HG03108 (cell line): ENCODE data around the gene SPATA2L.

Experiments used
- ATAC-seq: cut with Tn5 transposase; IDR thresholded peaks from one replicate; pipeline ENCODE4 v1.9.1; 2021; ENCODE audit warnings: moderate library complexity; ENCODE audit not compliant: unreplicated experiment

Gene SPATA2L, protein sequence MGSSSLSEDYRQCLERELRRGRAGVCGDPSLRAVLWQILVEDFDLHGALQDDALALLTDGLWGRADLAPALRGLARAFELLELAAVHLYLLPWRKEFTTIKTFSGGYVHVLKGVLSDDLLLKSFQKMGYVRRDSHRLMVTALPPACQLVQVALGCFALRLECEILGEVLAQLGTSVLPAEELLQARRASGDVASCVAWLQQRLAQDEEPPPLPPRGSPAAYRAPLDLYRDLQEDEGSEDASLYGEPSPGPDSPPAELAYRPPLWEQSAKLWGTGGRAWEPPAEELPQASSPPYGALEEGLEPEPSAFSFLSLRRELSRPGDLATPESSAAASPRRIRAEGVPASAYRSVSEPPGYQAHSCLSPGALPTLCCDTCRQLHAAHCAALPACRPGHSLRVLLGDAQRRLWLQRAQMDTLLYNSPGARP

DNA sequence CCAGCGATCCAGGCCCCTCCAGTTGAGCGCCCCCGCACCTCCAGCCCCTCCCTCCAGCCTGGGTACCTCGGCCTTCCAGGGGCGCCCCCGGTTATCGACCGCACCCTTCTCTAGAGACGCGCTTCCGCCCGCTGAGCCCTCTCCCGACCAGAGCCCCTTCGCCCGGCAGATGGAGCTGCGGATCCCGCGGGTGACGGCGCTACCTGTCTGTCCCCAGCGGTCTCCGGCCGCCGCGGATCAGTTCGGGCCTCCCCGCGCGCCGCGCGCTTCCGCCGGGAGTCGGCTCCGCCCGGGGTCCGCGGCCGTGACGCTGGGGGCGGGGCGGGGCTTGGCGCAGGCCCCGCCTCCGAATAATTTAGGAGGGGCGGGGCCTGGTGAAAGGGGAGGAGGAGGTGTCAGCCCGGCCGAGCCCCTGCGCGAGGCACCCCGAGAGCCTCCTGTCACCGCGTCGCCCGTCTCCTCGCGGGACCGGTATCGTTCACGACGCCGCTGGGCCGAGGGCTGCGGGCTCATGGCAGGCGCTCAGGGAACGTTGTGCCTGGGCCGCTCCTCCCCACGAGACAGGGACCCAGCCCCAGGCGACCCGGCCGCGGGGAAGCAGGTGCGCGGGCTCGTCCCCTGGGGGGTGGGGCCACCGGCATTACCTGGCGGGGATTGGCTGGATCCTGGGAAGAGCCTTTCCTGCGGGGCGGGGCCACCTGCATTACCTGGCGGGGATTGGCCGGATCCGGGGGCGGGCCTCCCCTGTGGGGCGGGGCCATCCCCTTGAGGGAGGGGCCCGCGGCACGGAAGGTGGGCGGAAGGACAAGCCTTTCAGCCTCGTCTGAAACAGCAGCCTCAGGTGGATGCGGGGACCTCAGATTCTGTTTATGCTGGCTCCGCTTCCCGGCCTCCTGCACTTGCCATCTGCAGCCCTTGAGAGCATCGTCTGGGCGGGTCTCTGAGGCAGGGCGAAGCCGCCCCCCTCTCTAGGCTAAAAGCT, at the start of gene SPATA2L:
Gene SPATA2L, minus strand, starts transcription at position 281 of the 982 bp plus-strand sequence. CDS start 473 bp downstream, outside the sequence.
- ATAC-seq, result peak; percentile 57

DNA sequence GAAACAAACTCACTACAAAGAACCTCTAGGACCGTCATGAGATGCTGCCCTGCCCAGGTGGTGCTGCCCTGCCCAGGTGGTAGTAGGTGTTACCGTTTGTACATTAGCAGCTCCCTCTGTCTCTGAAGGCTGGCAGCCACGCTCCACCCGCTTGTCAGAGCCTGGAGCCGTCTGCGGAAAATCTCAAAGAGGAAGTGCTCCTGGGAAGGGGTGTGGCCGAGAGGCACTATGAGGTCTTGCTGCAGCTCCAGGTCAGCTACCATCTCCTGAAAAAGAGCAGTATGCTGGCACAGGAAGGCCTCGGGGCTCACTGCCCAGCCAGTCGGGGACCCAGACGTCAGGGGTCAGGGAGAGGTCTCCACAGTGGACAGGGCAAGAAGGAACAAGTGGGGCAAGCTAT, 48.1 kb upstream of the SPATA2L start:
- no peak for ATAC-seq

DNA sequence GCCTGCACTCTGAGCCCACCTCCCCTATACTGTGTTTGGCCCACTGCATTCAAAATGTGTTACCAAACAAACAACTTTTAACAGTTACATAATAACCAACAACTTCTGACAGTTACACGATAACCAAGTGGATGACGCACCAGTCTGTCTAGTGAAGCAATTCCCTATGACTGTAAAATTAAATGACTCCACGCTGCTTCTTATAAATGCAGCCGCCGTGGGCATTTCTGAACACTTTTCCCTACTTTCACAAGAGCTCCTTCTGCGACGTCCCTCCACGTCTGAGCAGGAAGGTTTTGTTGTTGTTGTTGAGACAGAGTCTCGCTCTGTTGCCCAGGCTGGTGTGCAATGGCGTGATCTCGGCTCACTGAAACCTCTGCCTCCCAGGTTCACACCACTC, 47.4 kb upstream of the SPATA2L start:
- ATAC-seq, result no peak

DNA sequence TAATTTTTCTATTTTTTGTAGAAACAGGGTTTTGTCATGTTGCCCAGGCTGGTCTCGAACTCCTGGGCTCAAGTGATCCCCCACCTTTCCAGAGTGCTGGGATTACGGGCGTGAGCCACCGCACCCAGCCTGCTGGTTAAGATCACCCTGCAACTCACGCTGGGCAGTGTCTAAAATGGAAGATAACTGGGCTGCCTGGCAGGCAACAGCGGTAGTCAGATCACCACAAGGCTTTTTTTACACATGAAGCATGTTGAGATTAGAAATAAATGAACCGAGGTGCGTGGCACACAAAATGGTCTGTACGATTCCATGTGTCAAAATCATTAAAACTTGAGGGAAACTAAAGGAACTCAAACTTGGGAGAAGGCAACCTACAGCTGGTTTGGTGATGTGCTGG, 46.6 kb upstream of the SPATA2L start:
- no peak for ATAC-seq

DNA sequence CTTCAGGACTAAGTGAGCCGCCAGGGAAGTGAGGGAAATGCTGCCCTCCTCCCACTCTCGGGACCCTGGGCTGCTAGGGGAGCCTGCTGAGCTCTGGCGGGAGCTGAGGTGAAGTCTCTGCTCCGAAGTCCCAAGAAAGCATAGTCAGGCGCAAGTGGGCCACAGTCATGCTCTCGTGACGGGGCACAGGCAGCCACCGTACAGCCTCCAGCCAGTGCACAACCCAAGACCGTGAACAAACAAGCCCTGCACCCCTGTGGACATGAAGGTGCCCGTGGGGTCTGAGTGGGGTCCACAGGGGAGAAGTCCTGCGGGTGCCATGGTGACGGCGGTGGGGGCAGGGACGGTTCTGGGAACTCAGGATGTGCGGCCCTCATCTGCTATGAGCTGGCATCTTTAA, 44.5 kb upstream of the SPATA2L start:
- no peak for ATAC-seq

DNA sequence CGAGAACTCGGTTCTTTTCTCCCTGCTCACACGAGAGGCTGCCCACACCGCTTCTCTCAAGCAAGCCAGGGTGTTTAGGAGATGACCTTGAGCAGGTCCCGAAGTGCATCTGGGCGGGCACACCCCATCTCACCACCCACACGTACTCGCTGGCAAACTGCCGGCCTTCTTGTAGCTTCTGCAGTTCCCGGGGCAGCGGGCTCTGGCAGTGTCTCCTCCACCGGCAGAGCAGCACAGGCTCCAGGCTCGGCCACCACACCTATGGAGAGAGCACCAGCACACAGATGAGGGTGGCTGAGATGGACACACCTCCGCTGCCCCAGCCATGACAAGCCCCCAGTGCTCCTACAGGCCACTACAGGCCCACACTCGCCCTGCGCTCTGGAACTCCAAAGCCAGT, 43.3 kb upstream of the SPATA2L start:
- ATAC-seq, result no peak

DNA sequence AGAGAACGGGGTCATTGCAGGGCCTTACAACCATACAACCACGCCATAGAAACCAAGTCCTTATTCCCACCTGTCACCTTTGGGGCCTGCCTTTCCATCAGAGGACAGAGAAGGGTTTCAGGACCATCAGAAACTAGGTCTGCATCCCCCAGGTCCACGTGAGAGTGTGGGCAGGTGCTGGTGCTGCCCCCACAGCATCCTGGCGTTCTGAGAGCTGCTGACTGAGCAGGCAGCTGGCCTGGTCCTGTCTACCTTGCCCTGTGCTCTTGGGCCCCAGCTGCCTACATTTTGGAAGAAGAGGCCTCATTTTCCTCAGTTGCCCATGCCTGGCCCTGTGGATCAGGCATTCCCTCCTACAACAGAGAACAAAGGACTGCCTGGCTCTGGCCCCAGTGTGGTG, 41.4 kb upstream of the SPATA2L start:
- no peak for ATAC-seq

DNA sequence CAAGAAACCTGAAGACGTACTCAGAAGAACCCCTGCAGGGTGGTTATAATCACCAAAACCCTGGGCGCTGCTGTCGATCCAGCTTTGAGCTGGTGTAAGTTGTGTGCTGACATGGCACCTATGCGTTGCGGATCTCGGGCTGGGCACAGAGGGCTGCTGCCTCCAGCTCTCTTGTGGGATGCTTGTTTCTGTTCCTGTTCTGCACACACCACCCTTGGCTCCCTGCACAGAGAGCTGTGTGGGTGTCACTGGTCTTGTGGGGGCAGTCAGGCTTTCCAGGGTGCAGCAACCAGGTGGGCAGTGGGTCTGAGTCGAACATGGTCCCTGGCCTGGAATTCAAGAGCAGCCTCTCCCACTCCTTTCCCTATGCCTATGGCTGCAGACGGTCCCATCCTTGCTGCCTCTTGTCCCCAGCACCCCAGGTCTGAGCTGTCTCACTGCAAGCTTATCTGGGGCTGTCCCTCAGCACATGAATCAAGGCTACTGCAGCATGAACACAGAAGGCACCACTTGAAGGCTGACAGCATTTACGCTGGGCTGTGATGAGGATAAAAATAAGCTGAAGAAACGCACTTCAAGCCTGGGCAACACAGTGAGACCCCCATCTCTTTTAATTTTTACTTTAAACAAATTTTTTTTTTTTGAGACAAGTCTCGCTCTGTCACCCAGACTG, 40.0 kb upstream of the SPATA2L start:
- ATAC-seq, result no peak

DNA sequence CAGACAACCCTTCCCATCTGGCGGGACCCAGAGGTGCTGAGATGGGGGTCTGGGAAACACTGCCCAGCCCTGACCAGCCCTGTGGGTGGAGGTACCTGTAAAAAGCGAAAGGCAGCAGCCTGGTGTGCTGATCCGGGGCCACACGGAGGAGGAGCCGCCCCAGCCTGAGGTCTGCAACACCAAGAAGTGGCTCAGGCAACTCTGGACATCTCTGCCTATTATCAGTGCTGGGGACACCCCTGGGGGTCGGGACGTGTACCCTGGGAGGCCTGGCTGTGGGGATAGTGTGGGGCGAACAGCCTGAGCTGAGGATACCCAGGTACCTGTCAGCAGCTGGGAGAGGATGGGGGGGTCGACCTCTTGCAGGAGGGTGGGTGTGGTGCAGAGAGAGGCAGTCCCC, 37.9 kb upstream of the SPATA2L start:
- ATAC-seq, result no peak

DNA sequence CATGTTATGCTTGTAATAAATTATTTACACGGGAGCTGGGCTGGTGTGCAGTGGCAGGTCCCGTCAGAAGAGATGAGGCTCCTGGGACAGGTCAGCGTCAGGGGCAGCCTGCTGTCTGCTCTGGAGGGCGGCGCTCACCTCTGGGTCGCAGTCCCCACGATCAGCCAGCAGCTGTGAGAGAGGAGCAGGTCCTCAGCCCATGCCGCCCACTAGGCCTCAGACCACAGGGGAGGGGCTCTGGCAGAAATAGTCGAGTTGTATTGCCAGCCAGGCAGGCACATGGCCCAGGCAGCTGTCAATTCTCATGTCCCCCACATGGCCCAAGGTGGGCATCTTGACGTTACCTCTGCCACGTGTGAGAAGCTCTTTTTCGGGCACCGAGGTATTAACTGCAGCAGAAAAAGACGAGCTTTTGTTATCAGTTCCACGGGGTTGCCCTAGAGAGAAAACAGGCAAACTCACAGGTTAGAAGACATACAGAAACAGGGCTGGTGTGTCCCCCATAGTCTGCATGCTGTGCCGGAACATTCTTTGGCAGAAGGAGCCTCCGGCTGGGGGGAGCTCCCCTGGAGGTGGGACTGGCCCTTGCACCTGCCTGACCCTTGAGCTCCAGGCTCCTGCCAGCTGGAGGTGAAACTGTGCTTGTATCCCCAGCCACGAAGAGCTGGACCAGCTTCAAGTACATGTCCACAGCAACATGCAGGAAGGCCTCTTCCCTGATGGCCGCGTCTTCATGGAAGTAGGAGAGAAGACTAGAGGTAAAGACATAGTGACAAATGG, 37.2 kb upstream of the SPATA2L start:
- ATAC-seq, result no peak

DNA sequence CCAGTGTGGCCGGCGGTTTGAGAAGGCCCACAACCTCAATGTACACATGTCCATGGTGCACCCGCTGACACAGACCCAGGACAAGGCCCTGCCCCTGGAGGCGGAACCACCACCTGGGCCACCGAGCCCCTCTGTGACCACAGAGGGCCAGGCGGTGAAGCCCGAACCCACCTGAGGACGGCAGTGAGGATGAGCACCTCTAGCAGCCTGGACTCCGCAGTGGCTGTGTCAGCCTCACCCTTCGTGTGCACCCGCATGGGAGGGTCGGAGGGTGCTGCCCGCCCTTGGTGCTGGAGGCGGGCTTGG, 36.5 kb upstream of the SPATA2L start:
- no peak for ATAC-seq

DNA sequence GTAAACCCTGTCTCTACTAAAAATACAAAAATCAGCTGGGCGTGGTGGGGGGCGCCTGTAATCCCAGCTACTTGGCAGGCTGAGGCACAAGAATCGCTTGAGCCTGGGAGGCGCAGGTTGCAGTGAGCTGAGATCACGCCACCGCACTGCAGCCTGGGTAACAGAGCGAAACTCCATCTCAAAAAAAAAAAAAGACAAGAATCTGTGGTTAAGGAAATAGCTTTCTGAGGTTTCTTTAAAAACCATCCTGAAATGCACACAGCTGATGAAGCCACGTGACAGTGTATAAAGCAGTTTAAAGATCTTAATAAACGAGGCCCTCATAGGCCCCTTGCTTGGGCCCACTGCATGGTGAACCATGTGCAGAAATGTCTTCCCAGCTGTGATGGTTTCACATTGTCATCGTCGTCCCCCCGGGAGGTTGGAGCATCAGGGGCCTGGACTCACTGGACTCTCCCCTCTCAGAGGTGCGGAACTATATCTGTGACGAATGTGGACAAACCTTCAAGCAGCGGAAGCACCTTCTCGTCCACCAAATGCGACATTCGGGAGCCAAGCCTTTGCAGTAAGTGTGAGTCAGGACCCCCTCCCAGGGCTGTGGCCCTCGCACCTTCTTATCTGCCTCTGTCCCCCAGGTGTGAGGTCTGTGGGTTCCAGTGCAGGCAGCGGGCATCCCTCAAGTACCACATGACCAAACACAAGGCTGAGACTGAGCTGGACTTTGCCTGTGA, 36.0 kb upstream of the SPATA2L start:
- ATAC-seq, result no peak

DNA sequence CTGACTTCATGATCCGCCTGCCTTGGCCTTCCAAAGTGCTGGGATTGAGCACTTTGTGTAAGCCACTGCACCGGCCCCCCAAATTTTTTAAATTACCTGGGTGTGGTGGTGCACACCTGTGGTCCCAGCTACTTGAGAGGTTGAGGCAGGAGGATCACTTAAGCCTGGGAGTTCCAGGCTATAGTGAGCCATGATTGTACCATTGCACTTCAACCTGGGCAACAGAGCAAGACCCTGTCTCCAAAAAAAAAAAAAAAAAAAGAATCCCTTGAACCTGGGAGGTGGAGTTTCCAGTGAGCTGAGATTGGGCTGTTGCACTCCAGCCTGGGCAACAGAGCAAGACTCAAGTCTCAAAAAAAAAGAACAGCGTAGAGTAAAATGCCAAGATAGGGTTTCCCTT, 35.0 kb upstream of the SPATA2L start:
- ATAC-seq, result no peak

DNA sequence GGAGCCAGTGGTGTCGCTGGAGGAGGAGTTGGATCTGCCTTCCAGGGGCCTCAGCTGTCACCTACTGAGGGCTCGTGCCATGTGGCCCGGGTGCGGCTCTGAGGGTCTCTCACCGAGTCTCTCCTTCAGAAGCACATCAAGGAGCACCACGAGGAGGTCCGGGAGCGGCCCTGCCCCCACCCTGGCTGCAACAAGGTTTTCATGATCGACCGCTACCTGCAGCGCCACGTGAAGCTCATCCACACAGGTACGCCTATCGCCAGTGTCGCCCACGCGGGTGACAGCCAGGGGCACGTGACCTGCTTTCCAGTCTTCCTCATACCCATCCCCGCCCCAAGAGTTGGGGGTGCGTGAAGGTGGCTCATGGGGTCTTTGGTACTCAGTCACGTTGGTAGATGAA, 32.3 kb upstream of the SPATA2L start:
- ATAC-seq, result no peak

DNA sequence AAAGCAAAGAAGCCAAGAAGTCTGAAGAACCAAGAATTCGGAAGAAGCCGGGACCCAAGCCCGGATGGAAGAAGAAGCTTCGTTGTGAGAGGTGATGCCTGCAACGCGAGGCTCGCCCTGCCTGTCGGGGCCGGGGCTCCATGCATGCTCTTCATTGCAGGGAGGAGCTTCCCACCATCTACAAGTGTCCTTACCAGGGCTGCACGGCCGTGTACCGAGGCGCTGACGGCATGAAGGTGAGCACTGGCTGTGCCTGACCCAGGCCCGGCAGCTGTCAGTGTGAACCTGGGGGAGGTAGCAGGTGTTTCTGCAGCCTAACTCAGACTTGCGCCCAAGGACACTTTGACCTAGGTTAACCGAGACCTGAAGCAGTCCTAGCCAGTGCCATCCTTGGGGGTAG, 31.8 kb upstream of the SPATA2L start:
- no peak for ATAC-seq

DNA sequence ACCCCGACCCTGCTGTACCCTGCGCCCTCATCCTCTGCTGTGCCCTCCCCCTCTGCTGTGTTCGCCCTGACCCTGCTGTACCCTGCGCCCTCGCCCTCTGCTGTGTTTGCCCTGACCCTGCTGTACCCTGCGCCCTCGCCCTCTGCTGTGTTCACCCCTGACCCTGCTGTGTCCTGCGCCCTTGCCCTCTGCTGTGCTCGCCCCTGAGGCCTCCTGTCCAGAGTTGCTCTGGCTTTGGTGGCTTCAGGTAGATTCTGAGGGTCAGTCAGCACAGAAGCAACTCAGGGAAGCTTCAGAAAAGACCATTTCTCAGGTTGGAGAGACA, 31.4 kb upstream of the SPATA2L start:
- no peak for ATAC-seq

DNA sequence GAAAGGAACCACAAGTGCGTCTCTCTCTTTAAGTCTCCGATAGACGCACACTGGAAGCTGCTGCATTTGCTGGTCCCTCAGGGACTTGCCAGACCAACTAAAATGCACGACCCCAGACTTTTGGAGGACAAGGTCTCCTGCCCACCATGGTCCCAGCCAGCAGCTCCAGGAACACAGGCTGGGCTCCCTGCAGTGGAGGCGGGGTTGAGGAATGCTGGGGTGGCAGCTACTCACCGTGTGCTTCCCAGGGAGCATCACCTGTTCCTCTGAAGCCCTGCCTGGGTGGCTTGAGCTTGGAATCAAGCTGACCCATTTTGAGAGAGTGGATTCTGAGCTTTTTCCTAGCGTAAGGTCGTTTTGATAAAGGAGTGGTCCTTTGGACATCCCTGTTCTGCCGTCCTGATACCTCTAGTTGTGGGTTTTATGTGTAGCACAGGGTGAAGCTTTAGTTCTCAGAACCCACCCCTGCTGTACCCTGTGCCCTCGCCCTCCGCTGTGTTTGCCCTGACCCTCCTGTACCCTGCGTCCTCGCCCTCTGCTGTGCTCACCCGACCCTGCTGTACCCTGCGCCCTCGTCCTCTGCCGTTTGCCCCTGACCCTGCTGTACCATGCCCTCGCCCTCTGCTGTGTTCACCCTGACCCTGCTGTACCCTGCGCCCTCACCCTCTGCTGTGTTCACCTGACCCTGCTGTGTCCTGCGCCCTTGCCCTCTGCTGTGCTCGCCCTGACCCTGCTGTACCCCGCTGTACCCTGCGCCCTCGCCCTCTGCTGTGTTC, 30.8 kb upstream of the SPATA2L start:
- ATAC-seq, result no peak

DNA sequence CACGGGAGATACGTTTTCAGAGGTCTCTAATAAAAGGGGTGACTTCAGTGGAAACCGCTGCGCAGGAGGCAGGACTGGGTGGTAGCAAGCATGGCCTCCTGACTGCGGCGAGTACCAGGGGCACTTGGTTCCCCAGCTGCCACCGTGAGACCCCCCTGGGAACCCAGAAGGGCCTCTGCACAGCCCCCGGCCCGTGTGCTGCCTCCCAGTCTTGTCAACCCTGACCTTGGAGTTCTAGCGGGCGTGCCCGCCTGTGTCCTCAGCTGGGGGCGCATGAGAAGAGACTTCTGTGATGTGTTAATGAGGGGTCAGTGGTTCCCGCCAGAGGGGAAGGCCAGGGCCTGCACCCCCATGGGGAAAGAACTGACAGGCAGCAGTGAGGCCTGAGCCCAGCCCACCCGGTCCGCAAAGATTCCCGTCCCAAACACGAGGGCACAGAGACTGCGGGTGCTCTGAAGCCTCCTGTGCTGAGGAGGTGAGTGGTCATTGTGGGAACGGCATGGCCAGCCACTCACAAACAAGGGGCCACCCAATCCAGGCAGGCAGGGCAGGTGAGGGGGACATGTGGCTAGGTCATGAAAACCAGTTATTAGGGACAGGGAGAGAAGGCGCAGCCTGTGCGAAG, 29.2 kb upstream of the SPATA2L start:
- ATAC-seq, result no peak
